GM12878 (cell line): ENCODE results near the gene CAPN10. TPM values are rescaled to one million over a fixed set of nuclear protein-coding genes. Genes with fewer than 3 reads are reported as not detected.

ENCODE experiments used
- ATAC-seq: fragments of 200-7000 bp; cut with Tn5 transposase; 3 replicates; pipeline ENCODE4 v1.9.1; 2020; ENCODE audit warnings: mild to moderate bottlenecking, moderate library complexity
- BruUV-seq: library from RNA; stranded (reverse); fragments of 400-500 nt; replicated peaks from 2 replicates; lab custom pipeline; 2021; lab: Mats Ljungman, UMichigan
- CTCF ChIA-PET: fragments of 300-600 bp; sonication (Branson Sonifier 250); formaldehyde crosslinking; extraction: SDS; loops from one replicate; lab custom pipeline; 2021; ENCODE audit warnings: inconsistent platforms; lab: Yijun Ruan, JAX
- POLR2A ChIA-PET: fragments of 350-600 bp; formaldehyde crosslinking; extraction: SDS; loops from one replicate; lab custom pipeline; 2021; ENCODE audit warnings: inconsistent platforms; lab: Charles Lee
- RAD21 ChIA-PET: fragments of 300-600 bp; sonication (Branson Sonifier 250); formaldehyde crosslinking; loops from one replicate; lab custom pipeline; 2023; ENCODE audit warnings: antibody characterized with exemption; ENCODE audit not compliant: unreplicated experiment; lab: Charles Lee
- SMC1A ChIA-PET: fragments of 300-600 bp; sonication (Branson Sonifier 250); formaldehyde crosslinking; loops from one replicate; lab custom pipeline; 2023; ENCODE audit not compliant: unreplicated experiment, uncharacterized antibody; lab: Charles Lee
- DNase-seq: peaks from one replicate; pipeline ENCODE4 v3.0.0-alpha.2; 2011; ENCODE audit warnings: low read depth, low spot score
- FAIRE-seq: peaks from 3 replicates; lab custom pipeline; 2011; peaks lifted over from hg19 to GRCh38; lab: Jason Lieb, UNC
- H2AFZ ChIP-seq: 2 replicates; pipeline ENCODE4 v1.6.0; 2011; ENCODE audit warnings: low read depth, low read length, control low read depth; ENCODE audit not compliant: control insufficient read depth
- H3K27ac ChIP-seq: 2 replicates; pipeline ENCODE4 v1.5.1; 2011; ENCODE audit warnings: control low read depth; ENCODE audit not compliant: control insufficient read depth, insufficient read depth
- H3K27me3 ChIP-seq, 2 experiments: replicated peaks in 1 of 2; 2 replicates each; pipeline versions ENCODE4 v1.6.0 to v1.6.1; 2011; ENCODE audit warnings: low read length in 1 of 2; ENCODE audit not compliant: control insufficient read depth in 2 of 2, insufficient read depth in 2 of 2
- H3K36me3 ChIP-seq, 2 experiments: 2 replicates each; pipeline ENCODE4 v1.5.1; 2011; ENCODE audit warnings: low read length in 1 of 2; ENCODE audit not compliant: control insufficient read depth in 2 of 2, insufficient read depth in 2 of 2
- H3K4me1 ChIP-seq: 2 replicates; pipeline ENCODE4 v1.6.1; 2011; ENCODE audit warnings: mild to moderate bottlenecking, low read length, moderate library complexity, mixed read lengths; ENCODE audit not compliant: control insufficient read depth, insufficient read depth
- H3K4me2 ChIP-seq: 2 replicates; pipeline ENCODE4 v1.6.0; 2011; ENCODE audit warnings: control low read depth; ENCODE audit not compliant: control insufficient read depth, insufficient read depth
- H3K4me3 ChIP-seq: fragments of 200-600 bp; sonication (generic); 2 replicates; pipeline ENCODE4 v1.5.1; 2016
- H3K79me2 ChIP-seq: 2 replicates; pipeline ENCODE4 v1.6.0; 2011; ENCODE audit warnings: low read length; ENCODE audit not compliant: control insufficient read depth, insufficient read depth
- H3K9ac ChIP-seq: 2 replicates; pipeline ENCODE4 v1.8.0; 2011; ENCODE audit warnings: low read length, control low read depth, mixed read lengths; ENCODE audit not compliant: control insufficient read depth, insufficient read depth
- H3K9me3 ChIP-seq: replicated peaks from 3 replicates; pipeline ENCODE4 v1.5.1; 2011; ENCODE audit warnings: mild to moderate bottlenecking, low read length; ENCODE audit not compliant: control insufficient read depth, insufficient read depth
- H4K20me1 ChIP-seq: 2 replicates; pipeline ENCODE4 v1.6.0; 2011; ENCODE audit not compliant: control insufficient read depth, insufficient read depth
- CBX5 ChIP-seq: sonication (generic); IDR thresholded peaks from 2 replicates; pipeline ENCODE4 v1.6.1; 2016; ENCODE audit warnings: low read depth, moderate library complexity, mild to moderate bottlenecking, inconsistent platforms
- ESRRA ChIP-seq: IDR thresholded peaks from 2 replicates; pipeline ENCODE4 v1.6.1; 2012; ENCODE audit warnings: mild to moderate bottlenecking, low read length, improper control_type of control experiment
- IRF4 ChIP-seq: IDR thresholded peaks from 2 replicates; pipeline ENCODE4 v1.6.1; 2011; ENCODE audit warnings: low read depth, low read length
- NKRF ChIP-seq: fragments of 450-650 bp; conservative IDR thresholded peaks from 2 replicates; pipeline ENCODE4 v1.6.1; 2017; ENCODE audit warnings: mild to moderate bottlenecking, moderate library complexity
- RBBP5 ChIP-seq: fragments of 200-600 bp; sonication (generic); conservative IDR thresholded peaks from 2 replicates; pipeline ENCODE4 v1.6.1; 2016
- SIN3A ChIP-seq: IDR thresholded peaks from 2 replicates; pipeline ENCODE4 v1.6.1; 2012; ENCODE audit warnings: low read depth, low read length, improper control_type of control experiment
- ZBED1 ChIP-seq: IDR thresholded peaks from 2 replicates; pipeline ENCODE4 v1.6.1; 2016; ENCODE audit warnings: borderline replicate concordance
- ZNF207 ChIP-seq: fragments of 450-650 bp; IDR thresholded peaks from 2 replicates; pipeline ENCODE4 v1.6.1; 2014; ENCODE audit warnings: antibody characterized with exemption, mild to moderate bottlenecking, borderline replicate concordance
- ZNF217 ChIP-seq: fragments of 450-650 bp; IDR thresholded peaks from 2 replicates; pipeline ENCODE4 v1.6.1; 2017; ENCODE audit warnings: antibody characterized with exemption, mild to moderate bottlenecking
- ZNF274 ChIP-seq: IDR thresholded peaks from one replicate; pipeline ENCODE4 v1.8.0; 2011; ENCODE audit not compliant: insufficient read length, insufficient read depth
- ZNF384 ChIP-seq: IDR thresholded peaks from 2 replicates; pipeline ENCODE4 v1.6.1; 2012; ENCODE audit warnings: low read depth, mild to moderate bottlenecking, low read length, improper control_type of control experiment, borderline replicate concordance
- ZNF592 ChIP-seq: fragments of 450-650 bp; IDR thresholded peaks from 2 replicates; pipeline ENCODE4 v1.6.1; 2017; ENCODE audit warnings: mild to moderate bottlenecking, moderate library complexity
- ZNF687 ChIP-seq: fragments of 450-650 bp; IDR thresholded peaks from 2 replicates; pipeline ENCODE4 v1.6.1; 2017; ENCODE audit warnings: mild to moderate bottlenecking, moderate library complexity
- WGBS: methylation state at CpG from one replicate; pipeline ENCODE4 v1.1.6; 2016; ENCODE audit warnings: low lambda C conversion rate; ENCODE audit not compliant: insufficient replicate concordance, insufficient coverage; ENCODE audit errors: missing lambda C conversion rate; 5-methylcytosine and 5-hydroxymethylcytosine counted together
- in situ Hi-C: fragments of 300-500 bp; cut with MboI; formaldehyde crosslinking; loops from 9 replicates; pipeline ENCODE4 v1.14.3; 2018; ENCODE audit warnings: mixed read lengths
- intact Hi-C: fragments of 100-400 bp; cut with micrococcal nuclease; formaldehyde crosslinking; loops from one replicate; pipeline ENCODE4 v1.14.2; 2022; ENCODE audit not compliant: unreplicated experiment
- polyA plus RNA-seq, 11 experiments: library from polyadenylated mRNA; depleted of rRNA in 4 of 11; unstranded in 6 of 11; stranded (reverse) in 5 of 11; fragments of >200 nt; fragmentation: Nextera tagmentation in 4 of 11; fragmentation: Illumina TruSeq in 1 of 11; extraction: Ambion mirVana in 4 of 11; extraction: Trizol in 1 of 11; gene quantifications; 1 replicate in 1 of 11; 2 replicates in 10 of 11; pipeline versions ENCODE4 v1.2.1 to v1.2.3, GENCODE V29; 2011 to 2016; ENCODE audit warnings: inconsistent platforms in 2 of 11, missing spikeins in 2 of 11, low read depth in 1 of 11
- total RNA-seq, 4 experiments: library from RNA; depleted of rRNA in 3 of 4; stranded (reverse); fragments of >200 nt in 3 of 4; fragmentation: Illumina TruSeq in 1 of 4; extraction: Trizol in 1 of 4; gene quantifications; 2 replicates each; pipeline versions ENCODE4 v1.2.1 to v1.2.3, GENCODE V29; 2013 to 2021

Gene CAPN10
- total and polyA plus RNA-seq, 10 of the 15 experiments (the other 5 are each of a cell fraction or from before 2014, with no cell fraction given), result 0.37 to 40.6 (median 17.5) TPM

GRCh38 chr2:240636563-240637115, 50.1 kb downstream of the CAPN10 start:
- BruUV-seq, result no TSS peak
- Histone ChIP-seq H3K4me3 (no peak overlapping the region), H3K9me3 (peaks cover 2% of the 10 kb centered on the region; the same call in 1 of the 3 replicates), H3K79me2 (no peaks in the 10 kb centered on the region), H3K9ac (no peak overlapping the region), H3K36me3 (no peaks in the 10 kb centered on the region), H3K27ac (no peak overlapping the region), H2AFZ (no peak overlapping the region), H3K27me3 (no peaks in the 10 kb centered on the region), H3K4me1 (no peaks in the 10 kb centered on the region), H4K20me1 (no peaks in the 10 kb centered on the region), H3K4me2 (no peak overlapping the region)
- FAIRE-seq, result no peak
- TF ChIP-seq ZBED1 (no peak), RBBP5 (no peak), IRF4 (no peak), ZNF592 (no peak), ZNF217 (no peak), ZNF274 (no peak), CBX5 (no peak), ZNF207 (no peak), ZNF687 (no peak), ZNF384 (no peak), NKRF (no peak), SIN3A (no peak), ESRRA (no peak)
- no peak for ATAC-seq
- ChIA-PET RAD21 (no interaction called here), CTCF (interaction anchor here (0.6 kb wide), 1 partner anchor 123 kb away, joined by 3 read pairs; no protein-coding TSS in a partner anchor), SMC1A (no interaction called here), POLR2A (no interaction called here)
- in situ Hi-C loops, result no loop called here
- WGBS, result 50% methylated on average over 9 of the region's 11 CpGs
- no peak for DNase-seq
- intact Hi-C loops, result no loop called here
